ENCODE data around the gene C1R. TPM values are rescaled to one million over a fixed set of nuclear protein-coding genes. Genes with fewer than 3 reads are reported as not detected.

The C1R gene
- polyA plus RNA-seq, 3 donors: 0.14 to 0.88 TPM; not detected in 1

DNA sequence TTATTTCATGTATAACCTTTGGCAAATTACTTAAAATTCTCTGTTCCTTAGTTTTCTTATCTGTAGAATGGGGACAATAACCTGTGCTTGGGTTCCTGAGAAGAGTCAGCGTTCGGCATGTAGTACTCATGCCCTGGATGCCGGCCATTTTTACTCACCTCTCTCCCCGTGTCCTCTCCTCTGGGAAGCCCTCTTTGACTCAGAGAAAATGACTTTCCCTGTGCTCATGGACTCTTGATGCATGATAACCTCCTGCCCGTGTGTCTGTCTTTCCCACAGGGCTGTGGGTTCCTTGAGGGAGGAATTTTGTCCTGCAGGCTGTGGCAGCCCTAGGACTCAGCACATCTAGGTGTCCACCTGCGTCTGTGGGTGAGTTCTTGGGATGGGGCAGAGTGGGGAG is 22.6 kb upstream of the C1R start:
- Mint-ChIP-seq H3K36me3 (peaks cover 43 to 48% of the 10 kb centered on the region in 2 donors), H3K27ac (no peak overlapping the region), H3K27me3 (ENCODE audit: low read depth in 3 of 3) (peaks cover 0 to 3% (median 1%) of the 10 kb centered on the region in 3 donors), H3K9me3 (peaks cover 3 to 9% (median 6%) of the 10 kb centered on the region in 7 donors), H3K4me3 (no peak overlapping the region), H3K4me1 (peaks cover 18% of the 10 kb centered on the region)
- TF ChIP-seq CTCF (IDR thresholded peaks at IDR 0.05): no peak
- peaks cover 0 to 7% of the 10 kb centered on the region in 2 donors for H3K36me3 ChIP-seq (replicated peaks in 1 of 2; ENCODE audit: control insufficient read depth in 1 of 2, insufficient read depth in 2 of 2, low read length in 2 of 2)
- H4K20me1 ChIP-seq (ENCODE audit: insufficient read depth, low read length): no peaks in the 10 kb centered on the region
- no peak for DNase-seq
- peaks cover 4 to 8% of the 10 kb centered on the region in 2 donors for H3K4me1 ChIP-seq (ENCODE audit: control insufficient read depth in 1 of 2, insufficient read depth in 2 of 2, low read length in 2 of 2)
- no peaks in the 10 kb centered on the region for H3K9me3 ChIP-seq (replicated peaks in 1 of 2; ENCODE audit: control insufficient read depth in 1 of 2, insufficient read depth in 1 of 2, low read length in 2 of 2)
- no peaks in the 10 kb centered on the region for H3K27me3 ChIP-seq (ENCODE audit: control insufficient read depth in 2 of 2, insufficient read depth in 2 of 2, low read length in 2 of 2)
- H2AFZ ChIP-seq (ENCODE audit: insufficient read depth, low read depth, low read length, poor library complexity, severe bottlenecking): no peak overlapping the region
- H3K27ac ChIP-seq (ENCODE audit: low read depth in 1 of 2, low read length in 2 of 2): no peak overlapping the region
- H3K4me3 ChIP-seq (replicated peaks in 1 of 3; ENCODE audit: low read depth in 2 of 3, low read length in 3 of 3): no peak overlapping the region
- no peak overlapping the region for H3K4me2 ChIP-seq (replicated peaks; ENCODE audit: extremely low read depth, low read length, poor library complexity, severe bottlenecking)
- 92% methylated on average over 6 of the region's 6 CpGs for WGBS (ENCODE audit: insufficient coverage)
- H3K9ac ChIP-seq (ENCODE audit: insufficient read depth, low read length, poor library complexity, severe bottlenecking): no peak overlapping the region
- no peaks in the 10 kb centered on the region for H3K79me2 ChIP-seq (ENCODE audit: insufficient read depth, low read length)
- intact Hi-C loops (cut with micrococcal nuclease): loop anchor here (5.0 to 10.0 kb wide), 3 partner anchors 90 to 248 kb away; partner anchors contain the start of gene TPI1 (in 1 of the 2)

DNA sequence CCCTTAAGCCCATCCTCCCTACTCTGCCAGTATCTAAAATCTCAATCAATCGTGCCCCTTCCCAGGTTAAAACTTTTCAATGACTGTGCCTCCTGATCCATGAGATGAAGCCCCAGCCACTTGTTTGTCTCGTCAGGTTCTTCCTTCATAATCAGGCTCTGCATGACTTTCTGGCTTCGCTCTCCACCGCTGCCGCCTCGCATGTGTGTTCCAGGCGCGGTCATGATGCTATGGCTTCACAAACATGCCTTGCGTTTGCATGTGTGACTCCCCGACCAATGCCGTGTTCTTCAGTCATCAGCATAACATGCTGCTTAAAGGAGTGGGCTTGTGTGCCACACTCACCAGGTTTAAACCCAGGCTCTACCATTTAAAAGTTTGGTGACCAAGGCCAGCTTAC is 21.8 kb upstream of the C1R start:
- peaks cover 10 to 14% of the 10 kb centered on the region in 2 donors for H3K4me1 ChIP-seq (ENCODE audit: control insufficient read depth in 1 of 2, insufficient read depth in 2 of 2, low read length in 2 of 2)
- no peak for DNase-seq
- intact Hi-C loops (cut with micrococcal nuclease): loop anchor here (5.0 to 10.0 kb wide), 3 partner anchors 89 to 247 kb away; partner anchors contain the start of gene TPI1 (in 1 of the 2)
- H3K9me3 ChIP-seq (replicated peaks in 1 of 2; ENCODE audit: control insufficient read depth in 1 of 2, insufficient read depth in 1 of 2, low read length in 2 of 2): no peaks in the 10 kb centered on the region
- peaks cover 43 to 48% of the 10 kb centered on the region in 2 donors for H3K36me3 Mint-ChIP-seq
- no peaks in the 10 kb centered on the region for H3K27me3 ChIP-seq (ENCODE audit: control insufficient read depth in 2 of 2, insufficient read depth in 2 of 2, low read length in 2 of 2)
- H3K27ac ChIP-seq (ENCODE audit: low read depth in 1 of 2, low read length in 2 of 2): no peak overlapping the region
- peaks cover 0 to 3% (median 0%) of the 10 kb centered on the region in 3 donors for H3K27me3 Mint-ChIP-seq (ENCODE audit: low read depth in 3 of 3)
- H3K27ac Mint-ChIP-seq: no peak overlapping the region
- no peak overlapping the region for H3K4me3 Mint-ChIP-seq
- H4K20me1 ChIP-seq (ENCODE audit: insufficient read depth, low read length): no peaks in the 10 kb centered on the region
- H3K9ac ChIP-seq (ENCODE audit: insufficient read depth, low read length, poor library complexity, severe bottlenecking): no peak overlapping the region
- H2AFZ ChIP-seq (ENCODE audit: insufficient read depth, low read depth, low read length, poor library complexity, severe bottlenecking): no peak overlapping the region
- H3K79me2 ChIP-seq (ENCODE audit: insufficient read depth, low read length): no peaks in the 10 kb centered on the region
- H3K4me1 Mint-ChIP-seq: peaks cover 25% of the 10 kb centered on the region
- H3K36me3 ChIP-seq (replicated peaks in 1 of 2; ENCODE audit: control insufficient read depth in 1 of 2, insufficient read depth in 2 of 2, low read length in 2 of 2): peaks cover 0 to 7% of the 10 kb centered on the region in 2 donors
- peaks cover 3 to 9% (median 6%) of the 10 kb centered on the region in 7 donors for H3K9me3 Mint-ChIP-seq
- WGBS (ENCODE audit: insufficient coverage): 96% methylated on average over 11 of the region's 11 CpGs
- H3K4me2 ChIP-seq (replicated peaks; ENCODE audit: extremely low read depth, low read length, poor library complexity, severe bottlenecking): no peak overlapping the region
- H3K4me3 ChIP-seq (replicated peaks in 1 of 3; ENCODE audit: low read depth in 2 of 3, low read length in 3 of 3): no peak overlapping the region
- TF ChIP-seq CTCF (IDR thresholded peaks at IDR 0.05): no peak
